GM12878 (cell line): ENCODE measurements around the gene PHETA2. TPM values are rescaled to one million over a fixed set of nuclear protein-coding genes. Genes with fewer than 3 reads are reported as not detected.

ENCODE experiments used
- BACH1 ChIP-seq: fragments of 450-650 bp; IDR thresholded peaks from 2 replicates; pipeline ENCODE4 v1.6.1; 2017; ENCODE audit warnings: mild to moderate bottlenecking, borderline replicate concordance
- CHD4 ChIP-seq: fragments of 200-600 bp; sonication (generic); IDR thresholded peaks from 2 replicates; pipeline ENCODE4 v1.6.1; 2016; ENCODE audit warnings: mild to moderate bottlenecking
- CREM ChIP-seq: IDR thresholded peaks from 2 replicates; pipeline ENCODE4 v1.6.1; 2014; ENCODE audit warnings: antibody characterized with exemption, low read depth
- DPF2 ChIP-seq: fragments of 450-650 bp; IDR thresholded peaks from 2 replicates; pipeline ENCODE4 v1.6.1; 2017; ENCODE audit warnings: mild to moderate bottlenecking
- EP300 ChIP-seq, 2 experiments: fragments of 150-350 bp in 1 of 2; IDR thresholded peaks; 2 replicates each; pipeline ENCODE4 v1.6.1; 2011 to 2012; ENCODE audit warnings: low read depth in 2 of 2, low read length in 2 of 2, borderline replicate concordance in 1 of 2, improper control_type of control experiment in 1 of 2, inconsistent platforms in 1 of 2; ENCODE audit not compliant: control insufficient read depth in 1 of 2
- FOS ChIP-seq: IDR thresholded peaks from 3 replicates; pipeline ENCODE4 v1.6.1; 2011; ENCODE audit warnings: borderline replicate concordance; ENCODE audit not compliant: insufficient read length; ENCODE audit errors: extremely low read depth
- MEF2B ChIP-seq: fragments of 450-650 bp; IDR thresholded peaks from 2 replicates; pipeline ENCODE4 v1.6.1; 2018; ENCODE audit warnings: mild to moderate bottlenecking, moderate library complexity; ENCODE audit not compliant: partially characterized antibody, poor library complexity, severe bottlenecking
- PML ChIP-seq: IDR thresholded peaks from 2 replicates; pipeline ENCODE4 v1.6.1; 2012; ENCODE audit warnings: low read length, inconsistent platforms
- SMAD5 ChIP-seq: IDR thresholded peaks from 2 replicates; pipeline ENCODE4 v1.6.1; 2016; ENCODE audit warnings: antibody characterized with exemption, low read depth
- YY1 ChIP-seq: IDR thresholded peaks from 2 replicates; pipeline ENCODE4 v1.6.1; 2011; ENCODE audit warnings: low read depth, mild to moderate bottlenecking, low read length
- polyA plus RNA-seq, 11 experiments: library from polyadenylated mRNA; depleted of rRNA in 4 of 11; unstranded in 6 of 11; stranded (reverse) in 5 of 11; fragments of >200 nt; fragmentation: Nextera tagmentation in 4 of 11; fragmentation: Illumina TruSeq in 1 of 11; extraction: Ambion mirVana in 4 of 11; extraction: Trizol in 1 of 11; gene quantifications; 1 replicate in 1 of 11; 2 replicates in 10 of 11; pipeline versions ENCODE4 v1.2.1 to v1.2.3, GENCODE V29; 2011 to 2016; ENCODE audit warnings: inconsistent platforms in 2 of 11, missing spikeins in 2 of 11, low read depth in 1 of 11
- total RNA-seq, 4 experiments: library from RNA; depleted of rRNA in 3 of 4; stranded (reverse); fragments of >200 nt in 3 of 4; fragmentation: Illumina TruSeq in 1 of 4; extraction: Trizol in 1 of 4; gene quantifications; 2 replicates each; pipeline versions ENCODE4 v1.2.1 to v1.2.3, GENCODE V29; 2013 to 2021
- TF ChIP-seq, protein P1 (sequence below): IDR thresholded peaks from 2 replicates; pipeline ENCODE4 v1.6.1; 2011; ENCODE audit warnings: borderline replicate concordance, low read depth, mild to moderate bottlenecking, moderate library complexity, mixed read lengths, low read length; ENCODE audit not compliant: insufficient read depth; ENCODE audit errors: extremely low read length
- TF ChIP-seq, protein P2 (sequence below), 3 experiments: IDR thresholded peaks in 2 of 3; conservative IDR thresholded peaks in 1 of 3; 2 replicates each; pipeline ENCODE4 v1.5.1; 2011; ENCODE audit warnings: low read depth in 3 of 3, low read length in 3 of 3, mild to moderate bottlenecking in 3 of 3, control low read depth in 2 of 3, moderate library complexity in 2 of 3, inconsistent platforms in 1 of 3, mixed read lengths in 1 of 3; ENCODE audit not compliant: control insufficient read depth in 2 of 3, insufficient read depth in 1 of 3; ENCODE audit errors: extremely low read depth in 1 of 3
- TF ChIP-seq, protein P3 (sequence below): fragments of 450-650 bp; IDR thresholded peaks from 2 replicates; pipeline ENCODE4 v1.6.1; 2017; ENCODE audit warnings: antibody characterized with exemption, mild to moderate bottlenecking, moderate library complexity
- TF ChIP-seq, protein P4 (sequence below): fragments of 450-650 bp; conservative IDR thresholded peaks from 2 replicates; pipeline ENCODE4 v1.6.1; 2017; ENCODE audit warnings: mild to moderate bottlenecking, moderate library complexity

The PHETA2 gene
- total and polyA plus RNA-seq, 10 of the 15 experiments (the other 5 are each of a cell fraction or from before 2014, with no cell fraction given), result 0.03 to 3.2 (median 1.7) TPM

DNA sequence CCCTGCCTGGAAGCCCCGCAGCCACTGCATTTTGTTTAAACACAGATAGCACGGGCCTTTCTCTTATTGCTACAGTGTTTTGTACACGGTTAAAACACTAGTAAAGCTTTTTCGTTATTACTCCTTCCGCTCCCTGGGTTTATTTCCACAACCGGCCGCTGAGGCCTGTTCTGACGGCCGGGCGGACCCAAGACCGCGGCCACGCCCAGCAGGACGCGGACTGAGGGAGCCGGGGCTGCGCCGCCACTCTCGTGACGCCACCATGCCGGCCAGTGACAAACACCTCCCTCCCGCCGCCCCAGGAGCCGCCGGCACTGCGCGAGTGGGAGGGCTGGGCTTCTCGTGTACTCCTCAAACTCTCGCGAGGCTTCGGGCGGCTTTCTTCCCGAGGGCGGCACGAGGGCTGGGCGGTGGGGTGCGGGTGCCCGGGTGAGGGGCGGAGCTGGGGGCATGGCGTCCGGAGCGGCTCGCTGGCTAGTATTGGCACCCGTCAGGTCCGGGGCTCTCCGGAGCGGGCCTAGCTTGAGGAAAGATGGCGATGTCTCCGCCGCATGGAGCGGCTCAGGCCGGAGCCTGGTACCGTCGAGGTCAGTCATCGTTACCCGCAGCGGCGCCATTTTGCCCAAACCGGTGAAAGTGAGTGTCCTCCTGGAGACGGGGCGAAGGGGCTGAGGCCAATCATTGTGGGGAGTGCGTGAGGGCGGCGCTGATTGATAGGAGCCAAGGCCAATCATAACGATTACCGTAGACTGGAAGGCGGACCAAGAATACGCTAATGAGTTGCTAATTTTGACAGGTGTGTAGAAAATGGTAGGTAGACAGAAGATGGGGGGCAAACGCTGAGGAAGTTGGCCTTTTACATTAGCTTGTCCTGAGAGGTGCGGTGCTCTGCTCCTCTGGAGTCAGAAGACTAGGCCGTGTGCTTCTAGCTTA lies 5.5 kb downstream of the PHETA2 start, which contains the start of gene SMDT1 (continued):
- TF ChIP-seq, protein P1, sequence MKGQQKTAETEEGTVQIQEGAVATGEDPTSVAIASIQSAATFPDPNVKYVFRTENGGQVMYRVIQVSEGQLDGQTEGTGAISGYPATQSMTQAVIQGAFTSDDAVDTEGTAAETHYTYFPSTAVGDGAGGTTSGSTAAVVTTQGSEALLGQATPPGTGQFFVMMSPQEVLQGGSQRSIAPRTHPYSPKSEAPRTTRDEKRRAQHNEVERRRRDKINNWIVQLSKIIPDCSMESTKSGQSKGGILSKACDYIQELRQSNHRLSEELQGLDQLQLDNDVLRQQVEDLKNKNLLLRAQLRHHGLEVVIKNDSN, result peak; percentile 42
- peak; percentile 98 for TF ChIP-seq YY1
- TF ChIP-seq, protein P2, sequence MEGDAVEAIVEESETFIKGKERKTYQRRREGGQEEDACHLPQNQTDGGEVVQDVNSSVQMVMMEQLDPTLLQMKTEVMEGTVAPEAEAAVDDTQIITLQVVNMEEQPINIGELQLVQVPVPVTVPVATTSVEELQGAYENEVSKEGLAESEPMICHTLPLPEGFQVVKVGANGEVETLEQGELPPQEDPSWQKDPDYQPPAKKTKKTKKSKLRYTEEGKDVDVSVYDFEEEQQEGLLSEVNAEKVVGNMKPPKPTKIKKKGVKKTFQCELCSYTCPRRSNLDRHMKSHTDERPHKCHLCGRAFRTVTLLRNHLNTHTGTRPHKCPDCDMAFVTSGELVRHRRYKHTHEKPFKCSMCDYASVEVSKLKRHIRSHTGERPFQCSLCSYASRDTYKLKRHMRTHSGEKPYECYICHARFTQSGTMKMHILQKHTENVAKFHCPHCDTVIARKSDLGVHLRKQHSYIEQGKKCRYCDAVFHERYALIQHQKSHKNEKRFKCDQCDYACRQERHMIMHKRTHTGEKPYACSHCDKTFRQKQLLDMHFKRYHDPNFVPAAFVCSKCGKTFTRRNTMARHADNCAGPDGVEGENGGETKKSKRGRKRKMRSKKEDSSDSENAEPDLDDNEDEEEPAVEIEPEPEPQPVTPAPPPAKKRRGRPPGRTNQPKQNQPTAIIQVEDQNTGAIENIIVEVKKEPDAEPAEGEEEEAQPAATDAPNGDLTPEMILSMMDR (IDR thresholded peaks at IDR 0.05 in 2 of 3, conservative IDR thresholded peaks at IDR 0.05 in 1 of 3; ENCODE audit: control insufficient read depth in 2 of 3, extremely low read depth in 1 of 3, insufficient read depth in 1 of 3, low read depth in 3 of 3, low read length in 3 of 3), result no peak
- peak; percentile 73 for TF ChIP-seq FOS
- TF ChIP-seq PML, result peak; percentile 90
- TF ChIP-seq, protein P3, sequence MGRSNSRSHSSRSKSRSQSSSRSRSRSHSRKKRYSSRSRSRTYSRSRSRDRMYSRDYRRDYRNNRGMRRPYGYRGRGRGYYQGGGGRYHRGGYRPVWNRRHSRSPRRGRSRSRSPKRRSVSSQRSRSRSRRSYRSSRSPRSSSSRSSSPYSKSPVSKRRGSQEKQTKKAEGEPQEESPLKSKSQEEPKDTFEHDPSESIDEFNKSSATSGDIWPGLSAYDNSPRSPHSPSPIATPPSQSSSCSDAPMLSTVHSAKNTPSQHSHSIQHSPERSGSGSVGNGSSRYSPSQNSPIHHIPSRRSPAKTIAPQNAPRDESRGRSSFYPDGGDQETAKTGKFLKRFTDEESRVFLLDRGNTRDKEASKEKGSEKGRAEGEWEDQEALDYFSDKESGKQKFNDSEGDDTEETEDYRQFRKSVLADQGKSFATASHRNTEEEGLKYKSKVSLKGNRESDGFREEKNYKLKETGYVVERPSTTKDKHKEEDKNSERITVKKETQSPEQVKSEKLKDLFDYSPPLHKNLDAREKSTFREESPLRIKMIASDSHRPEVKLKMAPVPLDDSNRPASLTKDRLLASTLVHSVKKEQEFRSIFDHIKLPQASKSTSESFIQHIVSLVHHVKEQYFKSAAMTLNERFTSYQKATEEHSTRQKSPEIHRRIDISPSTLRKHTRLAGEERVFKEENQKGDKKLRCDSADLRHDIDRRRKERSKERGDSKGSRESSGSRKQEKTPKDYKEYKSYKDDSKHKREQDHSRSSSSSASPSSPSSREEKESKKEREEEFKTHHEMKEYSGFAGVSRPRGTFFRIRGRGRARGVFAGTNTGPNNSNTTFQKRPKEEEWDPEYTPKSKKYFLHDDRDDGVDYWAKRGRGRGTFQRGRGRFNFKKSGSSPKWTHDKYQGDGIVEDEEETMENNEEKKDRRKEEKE, result no peak
- TF ChIP-seq SMAD5, result no peak
- TF ChIP-seq CREM, result peak; percentile 73
- peak; percentile 53; the same call in 1 of the 2 replicates for TF ChIP-seq BACH1
- no peak for TF ChIP-seq CHD4
- TF ChIP-seq DPF2, result peak; percentile 84
- TF ChIP-seq EP300 (IDR thresholded peaks at IDR 0.05; ENCODE audit: borderline replicate concordance in 1 of 2, control insufficient read depth in 1 of 2, low read depth in 2 of 2, low read length in 2 of 2), result no peak
- peak; percentile 71 for TF ChIP-seq MEF2B
- TF ChIP-seq, protein P4, sequence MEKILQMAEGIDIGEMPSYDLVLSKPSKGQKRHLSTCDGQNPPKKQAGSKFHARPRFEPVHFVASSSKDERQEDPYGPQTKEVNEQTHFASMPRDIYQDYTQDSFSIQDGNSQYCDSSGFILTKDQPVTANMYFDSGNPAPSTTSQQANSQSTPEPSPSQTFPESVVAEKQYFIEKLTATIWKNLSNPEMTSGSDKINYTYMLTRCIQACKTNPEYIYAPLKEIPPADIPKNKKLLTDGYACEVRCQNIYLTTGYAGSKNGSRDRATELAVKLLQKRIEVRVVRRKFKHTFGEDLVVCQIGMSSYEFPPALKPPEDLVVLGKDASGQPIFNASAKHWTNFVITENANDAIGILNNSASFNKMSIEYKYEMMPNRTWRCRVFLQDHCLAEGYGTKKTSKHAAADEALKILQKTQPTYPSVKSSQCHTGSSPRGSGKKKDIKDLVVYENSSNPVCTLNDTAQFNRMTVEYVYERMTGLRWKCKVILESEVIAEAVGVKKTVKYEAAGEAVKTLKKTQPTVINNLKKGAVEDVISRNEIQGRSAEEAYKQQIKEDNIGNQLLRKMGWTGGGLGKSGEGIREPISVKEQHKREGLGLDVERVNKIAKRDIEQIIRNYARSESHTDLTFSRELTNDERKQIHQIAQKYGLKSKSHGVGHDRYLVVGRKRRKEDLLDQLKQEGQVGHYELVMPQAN, result no peak; the same call in 1 of the 2 replicates
